ENCODE measurements around the gene COQ9. TPM values are rescaled to one million over a fixed set of nuclear protein-coding genes. Genes with fewer than 3 reads are reported as not detected.

Gene COQ9
- total RNA-seq, 2 experiments from 2014 or later: 39.8 to 41.1 TPM

DNA sequence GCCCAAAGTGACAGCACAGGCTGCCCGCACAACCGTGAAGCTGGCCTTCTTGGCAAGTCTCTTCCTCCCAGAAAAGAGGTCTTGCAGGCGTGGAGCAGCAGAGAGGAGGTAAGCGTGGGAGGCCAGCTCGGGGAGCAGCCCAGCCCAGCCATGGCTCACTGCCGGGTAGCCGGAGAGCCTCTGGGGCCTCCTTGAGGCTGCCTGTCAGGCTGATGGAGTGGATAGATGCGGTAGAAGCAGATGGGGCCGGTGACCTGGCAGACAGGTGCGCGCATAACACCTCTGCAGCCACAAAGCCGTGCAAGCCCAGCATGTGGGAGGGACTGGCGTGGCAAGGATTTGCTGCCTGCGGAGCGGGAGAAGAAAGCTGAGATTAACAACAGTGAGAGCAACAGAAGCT is 56.1 kb downstream of the COQ9 start:
- DNase-seq: no peak
- Mint-ChIP-seq H3K4me1 (peaks cover 12% of the 10 kb centered on the region), H3K27me3 (no peaks in the 10 kb centered on the region), H3K4me3 (no peak overlapping the region), H3K27ac (no peak overlapping the region), H3K36me3 (ENCODE audit: low read depth) (no peaks in the 10 kb centered on the region), H3K9me3 (no peaks in the 10 kb centered on the region)
- POLR2A ChIA-PET: no interaction called here
- CTCF ChIA-PET: interaction anchor here (0.6 to 0.9 kb wide), 2 partner anchors 15 to 66 kb away, joined by 3 read pairs; no protein-coding TSS in a partner anchor

DNA sequence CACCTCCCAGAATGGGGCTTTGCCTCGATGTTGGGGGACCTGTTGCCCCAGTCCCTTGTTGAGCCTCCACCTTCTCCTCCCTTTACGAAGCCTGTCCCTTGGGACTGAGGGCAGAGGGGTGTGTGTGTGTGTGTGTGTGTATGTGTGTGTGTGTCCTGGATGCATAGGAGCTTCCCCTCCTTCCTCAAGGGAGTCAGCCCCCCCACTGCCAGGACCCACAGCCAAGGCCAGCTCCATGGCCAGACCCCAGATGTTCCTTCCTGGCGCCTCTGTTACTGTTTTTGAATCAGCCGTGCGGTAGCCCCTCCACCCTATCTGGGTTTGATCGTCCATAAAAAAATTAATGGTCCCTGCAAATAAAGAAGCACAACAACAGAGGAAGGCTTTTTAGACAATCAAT is 56.7 kb downstream of the COQ9 start:
- Mint-ChIP-seq H3K4me3 (no peak overlapping the region), H3K36me3 (ENCODE audit: low read depth) (no peaks in the 10 kb centered on the region), H3K27ac (no peak overlapping the region), H3K27me3 (no peaks in the 10 kb centered on the region), H3K9me3 (no peaks in the 10 kb centered on the region), H3K4me1 (peaks cover 12% of the 10 kb centered on the region)
- DNase-seq: no peak
- POLR2A ChIA-PET: no interaction called here
- CTCF ChIA-PET: interaction anchor here (0.6 to 1.7 kb wide), 3 partner anchors 16 to 67 kb away, joined by 3 to 4 read pairs (median 3); partner anchors contain the start of gene POLR2C

DNA sequence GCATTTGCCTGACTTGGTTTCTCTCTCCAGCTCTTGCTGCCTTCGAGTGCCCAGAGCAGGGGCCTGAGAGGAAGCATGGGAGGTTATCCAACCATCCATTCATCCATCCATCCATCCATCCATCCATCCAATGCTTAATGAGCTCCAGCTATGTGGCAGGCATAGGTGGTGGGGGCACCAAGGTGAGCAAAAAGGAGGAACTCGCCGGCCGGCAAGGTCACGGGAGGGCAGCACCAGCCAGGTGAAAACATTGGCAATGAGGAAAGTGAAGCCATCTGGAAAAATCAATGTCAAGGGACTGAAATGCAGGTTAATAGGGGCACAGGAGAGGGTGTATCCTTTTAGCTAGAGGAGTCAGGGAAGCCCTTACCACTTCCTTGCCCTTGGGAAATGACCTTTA is 57.2 kb downstream of the COQ9 start:
- ChIA-PET CTCF (interaction anchor here (0.8 to 1.7 kb wide), 4 partner anchors 15 to 42 kb away, joined by 3 to 4 read pairs (median 3); partner anchors contain the start of gene POLR2C), POLR2A (no interaction called here)
- peaks cover 12% of the 10 kb centered on the region for H3K4me1 Mint-ChIP-seq
- no peak for DNase-seq
- no peak overlapping the region for H3K4me3 Mint-ChIP-seq
- no peaks in the 10 kb centered on the region for H3K27me3 Mint-ChIP-seq
- no peaks in the 10 kb centered on the region for H3K9me3 Mint-ChIP-seq
- H3K27ac Mint-ChIP-seq: no peak overlapping the region
- H3K36me3 Mint-ChIP-seq (ENCODE audit: low read depth): no peaks in the 10 kb centered on the region

DNA sequence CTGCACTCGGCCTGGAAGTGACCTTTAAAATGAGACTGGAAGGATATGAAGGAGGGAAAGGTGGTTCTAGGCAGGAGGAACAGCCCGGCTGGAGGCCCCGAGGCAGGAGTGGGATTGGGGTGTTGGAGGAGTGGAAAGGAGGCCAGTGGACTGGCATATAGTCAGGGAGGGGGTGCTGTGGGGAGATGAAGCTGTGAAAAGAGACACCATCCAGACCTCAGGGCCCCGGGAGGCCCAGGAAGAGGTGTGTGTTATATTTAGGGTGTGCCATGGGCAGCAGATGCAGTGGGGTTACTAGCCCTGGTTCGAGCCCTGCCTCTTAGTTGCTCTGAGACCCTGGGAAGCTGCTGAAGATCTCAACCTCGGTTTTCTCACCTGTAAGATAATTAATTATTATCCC is 57.9 kb downstream of the COQ9 start:
- ChIA-PET POLR2A (no interaction called here), CTCF (interaction anchor here (0.8 to 1.7 kb wide), 5 partner anchors 12 to 43 kb away, joined by 3 to 5 read pairs (median 3); partner anchors contain the start of genes ADGRG5 and POLR2C)
- H3K27ac Mint-ChIP-seq: no peak overlapping the region
- DNase-seq: no peak
- no peaks in the 10 kb centered on the region for H3K9me3 Mint-ChIP-seq
- peaks cover 12% of the 10 kb centered on the region for H3K4me1 Mint-ChIP-seq
- H3K36me3 Mint-ChIP-seq (ENCODE audit: low read depth): no peaks in the 10 kb centered on the region
- H3K27me3 Mint-ChIP-seq: no peaks in the 10 kb centered on the region
- no peak overlapping the region for H3K4me3 Mint-ChIP-seq

DNA sequence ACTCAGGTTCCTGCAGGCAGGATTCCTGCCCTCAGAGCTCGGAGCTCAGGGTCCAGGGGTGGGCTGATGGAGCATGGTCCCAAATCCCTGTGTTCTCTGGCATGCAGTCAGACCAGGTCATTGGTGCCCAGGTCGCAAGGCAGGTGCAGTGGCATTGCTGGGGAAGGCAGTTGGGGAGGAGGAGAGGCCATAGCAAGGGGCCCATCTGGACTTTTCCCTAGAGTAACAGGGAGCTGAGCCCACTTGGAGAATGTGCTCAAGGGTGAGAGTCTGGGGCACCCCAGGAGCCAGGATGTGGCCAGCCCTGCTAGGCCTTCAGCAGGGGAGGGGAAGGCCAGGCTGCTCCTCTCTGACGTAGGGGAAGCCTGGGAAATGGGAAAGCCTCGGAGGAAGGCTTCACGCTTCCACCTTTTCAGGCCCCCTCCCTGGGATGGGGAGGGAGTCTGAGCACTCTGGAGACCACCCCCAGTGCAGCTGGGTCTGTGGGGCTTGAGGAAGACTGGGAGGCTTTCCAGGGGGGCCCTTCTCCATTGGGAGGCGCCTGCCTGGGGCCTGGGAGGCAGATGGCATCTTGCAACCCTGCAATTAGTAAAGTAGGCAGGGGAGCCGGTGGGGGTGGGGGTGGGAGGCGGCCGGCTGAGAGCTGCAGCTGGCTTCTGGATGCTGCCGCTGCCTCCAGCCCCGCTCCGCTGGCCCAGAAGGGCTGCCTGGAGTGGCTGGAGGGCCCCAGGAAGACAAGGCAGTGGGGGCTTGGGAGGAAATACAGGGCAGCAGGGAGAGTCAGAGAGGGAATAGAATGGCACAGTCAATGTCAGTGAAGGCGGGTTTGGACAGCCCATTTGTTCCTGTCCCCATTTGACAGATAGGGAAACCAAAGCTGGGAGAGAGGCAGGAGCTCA is 60.1 kb downstream of the COQ9 start:
- Mint-ChIP-seq H3K4me3 (no peak overlapping the region), H3K9me3 (no peaks in the 10 kb centered on the region), H3K4me1 (no peaks in the 10 kb centered on the region), H3K36me3 (ENCODE audit: low read depth) (no peaks in the 10 kb centered on the region), H3K27ac (no peak overlapping the region), H3K27me3 (no peaks in the 10 kb centered on the region)
- ChIA-PET POLR2A (no interaction called here), CTCF (interaction anchor here (1.6 kb wide), 1 partner anchor 12 kb away, joined by 6 read pairs; no protein-coding TSS in a partner anchor)
- no peak for DNase-seq

GRCh38 chr16:57508035-57508425 is 60.8 kb downstream of the COQ9 start:
- Mint-ChIP-seq H3K9me3 (no peaks in the 10 kb centered on the region), H3K4me1 (no peaks in the 10 kb centered on the region), H3K27me3 (no peaks in the 10 kb centered on the region), H3K27ac (no peak overlapping the region), H3K36me3 (ENCODE audit: low read depth) (no peaks in the 10 kb centered on the region), H3K4me3 (no peak overlapping the region)
- no peak for DNase-seq
- ChIA-PET CTCF (interaction anchor here (1.6 kb wide), 1 partner anchor 12 kb away, joined by 6 read pairs; no protein-coding TSS in a partner anchor), POLR2A (no interaction called here)

GRCh38 chr16:57509231-57509923 is 62.1 kb downstream of the COQ9 start:
- Mint-ChIP-seq H3K4me3 (no peak overlapping the region), H3K4me1 (no peaks in the 10 kb centered on the region), H3K27me3 (no peaks in the 10 kb centered on the region), H3K27ac (no peak overlapping the region), H3K9me3 (no peaks in the 10 kb centered on the region), H3K36me3 (ENCODE audit: low read depth) (no peaks in the 10 kb centered on the region)
- no peak for DNase-seq
- POLR2A ChIA-PET: no interaction called here
- CTCF ChIA-PET: interaction anchor here (1.0 to 2.3 kb wide), 3 partner anchors 11 to 47 kb away, joined by 3 to 14 read pairs (median 5); no protein-coding TSS in a partner anchor

- Mint-ChIP-seq H3K9me3 (no peaks in the 10 kb centered on the region), H3K27ac (no peak overlapping the region), H3K4me1 (no peaks in the 10 kb centered on the region), H3K4me3 (no peak overlapping the region), H3K27me3 (no peaks in the 10 kb centered on the region), H3K36me3 (ENCODE audit: low read depth) (no peaks in the 10 kb centered on the region)
- CTCF ChIA-PET: interaction anchor here (1.6 to 2.3 kb wide), 2 partner anchors 10 to 16 kb away, joined by 5 to 14 read pairs; no protein-coding TSS in a partner anchor
- POLR2A ChIA-PET: no interaction called here
- DNase-seq: no peak
Measured at GRCh38 chr16:57510016-57510871, 63.0 kb downstream of the COQ9 start.

Other genes with a start within 250 kb of the COQ9 start
- 10 to 100 TPM; 35.0 to 36.7 TPM for gene ARL2BP, start 202.2 kb upstream of the COQ9 start, total RNA-seq
- gene PLLP, start 162.8 kb upstream of the COQ9 start, total RNA-seq: under 1 TPM; 0.40 to 0.55 TPM
- gene CCL22, start 88.7 kb upstream of the COQ9 start, total RNA-seq: under 1 TPM; 0.50 to 0.74 TPM
- not detected for gene CX3CL1, start 75.0 kb upstream of the COQ9 start, total RNA-seq
- under 1 TPM; 0.40 to 0.42 TPM for gene CCL17, start 42.7 kb upstream of the COQ9 start, total RNA-seq
- 10 to 100 TPM; 45.8 to 61.8 TPM for gene CIAPIN1, start 94 bp upstream of the COQ9 start, total RNA-seq
- 10 to 100 TPM; 54.0 to 55.0 TPM for gene POLR2C, start 15.2 kb downstream of the COQ9 start, total RNA-seq
- 1 to 10 TPM; 2.3 to 2.7 TPM for gene DOK4, start 39.0 kb downstream of the COQ9 start, total RNA-seq
- 10 to 100 TPM in 1 of 2 experiments, 1 to 10 TPM in 1; 8.1 to 10.5 TPM for gene CCDC102A, start 89.1 kb downstream of the COQ9 start, total RNA-seq
- gene ADGRG5, start 95.2 kb downstream of the COQ9 start, total RNA-seq: 1 to 10 TPM; 5.9 to 6.6 TPM
- gene ADGRG1, start 181.2 kb downstream of the COQ9 start, total RNA-seq: 1 to 10 TPM; 2.2 to 2.9 TPM
- gene ADGRG3, start 220.8 kb downstream of the COQ9 start, total RNA-seq: not detected
- gene DRC7, start 247.3 kb downstream of the COQ9 start, total RNA-seq: not detected

Data from activated CD4-positive, alpha-beta T cell treated with anti-CD3 and anti-CD28 coated beads, Interleukin-2, amount 10 ng/mL, durations not matched to agents 7 days and 5 days (primary cell).